Measurements from ENCODE around the gene KCNT2.

Gene KCNT2

GRCh38 chr1:196178083-196178635 is 430.1 kb downstream of the KCNT2 start:
- peak; percentile 5 for DNase-seq
